Renal pelvis (tissue), 4 donors: ENCODE measurements around the gene EXOC4. TPM values are rescaled to one million over a fixed set of nuclear protein-coding genes. Genes with fewer than 3 reads are reported as not detected.

ENCODE experiments used
- DNase-seq: peaks from one replicate; pipeline ENCODE4 v3.0.0-alpha.2; 2013
- polyA plus RNA-seq, 3 donors: library from polyadenylated mRNA; unstranded; fragments of 120-200 nt; gene quantifications; one replicate each; pipeline ENCODE4 v1.2.1, GENCODE V29; 2013; ENCODE audit not compliant: insufficient read length in 3 of 3

EXOC4 gene
- polyA plus RNA-seq, 3 donors, result 66.8 to 69.1 (median 67.4) TPM

GRCh38 chr7:133481676-133482075 lies 228.8 kb downstream of the EXOC4 start:
- no peak for DNase-seq

- DNase-seq, result no peak
Measured at GRCh38 chr7:133482599-133482998, 229.7 kb downstream of the EXOC4 start.

DNA sequence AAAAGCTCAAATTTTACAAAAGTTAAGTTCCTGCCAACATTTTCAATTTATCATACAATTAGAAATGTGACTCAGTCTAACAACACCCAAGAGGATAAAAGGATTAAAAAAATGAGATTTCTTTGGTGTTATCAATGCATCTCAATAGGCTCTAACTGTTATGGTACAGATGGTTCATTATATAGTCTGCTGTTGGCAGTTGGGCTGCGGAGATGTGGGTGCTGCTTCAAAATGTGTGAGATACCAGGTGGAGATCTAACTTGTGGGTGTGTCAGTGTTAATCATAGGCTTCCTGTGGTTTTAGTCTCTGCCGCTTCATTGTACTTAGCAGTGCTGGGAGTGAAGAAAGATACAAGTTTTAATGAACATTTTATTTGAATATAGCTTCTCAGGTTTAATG lies 231.2 kb downstream of the EXOC4 start:
- no peak for DNase-seq

- no peak for DNase-seq
Measured at GRCh38 chr7:133489906-133490305, 237.0 kb downstream of the EXOC4 start.

DNA sequence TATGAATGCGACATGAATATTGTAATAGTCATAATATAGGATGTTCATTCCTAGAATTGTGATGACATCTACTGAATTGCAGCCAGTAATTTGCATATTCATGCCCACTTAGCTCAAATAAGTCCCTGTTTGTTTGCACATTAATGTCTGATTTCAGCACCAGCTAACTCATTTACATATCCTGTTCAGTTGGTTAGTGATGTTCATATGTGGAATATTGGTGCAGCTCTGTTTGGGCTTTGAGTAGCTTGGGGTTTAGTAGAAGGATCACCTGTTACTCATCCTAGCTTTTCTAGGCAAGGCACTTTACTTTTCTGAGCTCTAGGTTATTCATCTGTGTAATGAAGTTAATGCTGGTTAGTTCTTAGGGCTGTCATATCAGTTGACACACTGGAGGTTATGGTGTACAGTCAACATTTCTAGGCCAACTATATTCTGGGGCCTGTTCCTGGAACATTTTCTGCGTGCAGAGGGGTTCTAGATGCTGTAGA lies 238.4 kb downstream of the EXOC4 start:
- DNase-seq, result no peak

DNA sequence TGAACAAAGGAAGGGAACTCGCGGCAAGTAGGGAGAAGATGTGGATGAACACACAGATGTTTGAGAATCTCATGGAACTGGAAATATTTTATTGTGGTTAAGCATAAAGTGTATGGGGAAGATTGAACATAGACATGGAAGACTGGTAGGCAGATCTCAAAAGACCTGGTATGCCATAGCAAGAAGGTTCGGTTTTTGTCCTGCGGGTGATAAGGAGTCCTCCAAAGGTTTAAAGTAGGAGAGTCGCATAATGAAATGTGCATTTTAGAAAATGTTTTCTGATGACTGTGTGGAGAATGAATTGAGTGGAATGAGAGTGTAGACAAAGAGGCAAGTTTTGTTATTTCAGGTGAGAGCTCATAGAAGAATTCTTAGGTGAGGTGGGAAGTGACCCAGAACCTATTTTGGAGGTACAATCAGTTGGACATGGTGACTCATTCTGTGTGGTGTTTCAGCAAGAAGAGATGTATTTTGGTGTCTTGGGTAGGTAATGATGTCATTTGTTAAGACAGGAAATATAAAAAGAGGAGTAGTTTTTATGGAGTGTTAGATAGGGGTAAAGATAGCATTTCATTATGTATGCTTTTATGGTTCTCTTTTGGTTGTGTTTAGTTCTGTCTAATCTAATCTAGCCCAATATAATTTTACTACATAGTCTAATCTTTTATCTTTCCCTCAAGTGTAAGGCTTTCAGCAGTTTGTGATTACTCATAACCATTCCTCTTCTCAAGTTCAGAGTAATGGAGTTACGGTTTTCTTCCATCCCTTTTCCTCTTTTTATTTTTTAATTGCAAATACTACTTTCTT lies 239.2 kb downstream of the EXOC4 start:
- no peak for DNase-seq

DNA sequence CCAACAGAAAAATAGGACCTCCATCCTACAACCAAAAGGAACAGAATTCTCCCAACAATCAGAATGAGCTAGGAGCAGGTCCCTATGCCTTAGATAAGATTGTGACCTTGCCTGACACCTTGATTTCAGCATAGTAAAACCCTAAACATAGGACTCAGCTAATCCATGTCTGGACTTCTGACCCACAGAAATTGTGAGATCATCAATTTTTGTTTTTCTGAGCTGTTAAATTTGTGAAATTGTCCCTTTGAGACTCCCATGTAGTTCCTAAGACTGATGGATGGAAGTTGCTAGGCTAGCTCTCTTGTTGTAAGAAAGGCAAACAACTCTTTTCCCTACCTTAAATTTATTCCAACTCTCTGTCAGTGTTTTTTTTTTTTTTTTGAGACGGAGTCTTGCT lies 244.2 kb downstream of the EXOC4 start:
- DNase-seq, result no peak

GRCh38 chr7:133501771-133502170 lies 248.9 kb downstream of the EXOC4 start:
- DNase-seq, result no peak

- no peak for DNase-seq
Measured at GRCh38 chr7:133502498-133502897, 249.6 kb downstream of the EXOC4 start.

GRCh38 chr7:133502972-133503371 lies 250.1 kb downstream of the EXOC4 start:
- no peak for DNase-seq

DNA sequence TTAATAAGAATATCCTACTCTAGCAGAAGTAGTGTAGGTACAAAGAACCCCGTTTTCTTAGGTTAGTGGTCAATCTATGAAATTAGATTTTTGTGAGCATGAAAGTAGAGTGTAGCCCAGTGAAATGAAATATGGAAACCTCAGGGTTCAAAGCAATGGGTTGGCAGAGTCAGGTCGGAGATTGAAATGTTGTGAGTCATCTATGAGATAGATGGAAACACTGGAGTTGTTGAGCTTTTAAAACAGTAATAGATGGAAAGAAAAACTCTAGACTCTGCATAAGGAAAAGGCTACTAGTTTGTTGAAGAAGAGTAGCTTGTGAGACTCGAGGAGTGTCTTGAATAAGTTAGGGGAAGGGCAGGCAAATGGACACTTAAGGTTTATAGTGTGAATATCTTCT lies 251.9 kb downstream of the EXOC4 start:
- no peak for DNase-seq

GRCh38 chr7:133509822-133510221 lies 256.9 kb downstream of the EXOC4 start:
- no peak for DNase-seq

- no peak for DNase-seq
Measured at GRCh38 chr7:133510326-133511055, 257.6 kb downstream of the EXOC4 start.

GRCh38 chr7:133511252-133511651 lies 258.4 kb downstream of the EXOC4 start:
- no peak for DNase-seq

DNA sequence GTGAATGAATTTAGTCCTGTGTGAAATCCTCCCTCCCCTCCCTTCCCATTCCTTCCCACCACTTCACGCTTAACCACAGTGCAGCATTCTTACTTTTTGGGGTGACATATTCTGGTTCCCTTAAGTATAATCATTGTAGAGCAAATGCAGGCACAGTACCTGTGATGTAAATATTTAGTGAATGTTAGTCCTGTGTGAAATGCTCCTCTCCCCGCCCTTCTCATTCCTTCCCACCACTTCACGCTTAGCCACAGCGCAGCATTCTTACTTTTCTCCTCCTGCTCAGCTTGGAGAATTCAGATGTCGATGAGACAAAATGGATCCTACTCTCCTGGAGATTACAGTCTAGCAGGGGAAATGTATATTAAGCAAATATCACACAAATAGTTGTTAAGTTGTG lies 258.8 kb downstream of the EXOC4 start:
- DNase-seq, result no peak

GRCh38 chr7:133512560-133512959 lies 259.7 kb downstream of the EXOC4 start:
- no peak for DNase-seq

DNA sequence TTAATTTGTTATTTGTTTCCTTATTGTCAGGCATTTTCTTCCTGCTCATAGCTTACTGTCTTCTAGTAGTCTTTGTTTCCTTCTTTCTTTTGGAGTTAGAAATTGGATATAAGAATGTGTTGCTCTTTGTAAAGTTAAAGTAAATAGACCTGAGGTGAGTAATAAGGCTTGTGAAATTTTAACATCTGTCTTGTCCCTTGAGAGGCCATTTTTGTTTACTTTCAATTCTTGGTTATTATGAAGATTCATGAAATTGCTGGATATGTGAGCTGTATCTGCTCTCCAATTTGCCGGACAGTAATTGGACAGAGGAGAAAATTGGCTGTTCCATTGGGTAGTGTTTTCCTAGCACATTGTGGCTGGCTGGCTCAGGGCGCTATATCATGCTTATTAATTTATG lies 260.7 kb downstream of the EXOC4 start:
- no peak for DNase-seq

GRCh38 chr7:133514551-133514950 lies 261.7 kb downstream of the EXOC4 start:
- DNase-seq, result no peak

DNA sequence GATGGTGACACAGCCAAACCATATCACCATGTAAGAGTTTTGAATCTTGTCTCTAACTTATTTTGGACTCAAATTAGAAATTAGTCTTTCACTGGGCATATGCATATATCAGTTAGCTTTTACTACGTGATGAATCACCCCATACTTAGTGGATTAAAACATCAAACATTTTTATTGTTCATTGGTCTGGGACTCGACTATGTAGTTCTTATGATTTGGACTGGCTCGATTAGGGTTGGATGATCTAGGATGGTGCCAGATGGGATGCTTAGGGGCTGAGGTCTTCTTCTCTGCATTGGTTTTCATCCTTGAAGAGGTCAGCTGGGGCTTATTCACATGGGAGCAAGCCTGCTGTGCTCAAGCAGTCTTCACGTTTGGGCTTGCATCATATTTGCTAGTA lies 264.9 kb downstream of the EXOC4 start:
- no peak for DNase-seq

GRCh38 chr7:133518718-133519117 lies 265.8 kb downstream of the EXOC4 start:
- DNase-seq, result no peak

DNA sequence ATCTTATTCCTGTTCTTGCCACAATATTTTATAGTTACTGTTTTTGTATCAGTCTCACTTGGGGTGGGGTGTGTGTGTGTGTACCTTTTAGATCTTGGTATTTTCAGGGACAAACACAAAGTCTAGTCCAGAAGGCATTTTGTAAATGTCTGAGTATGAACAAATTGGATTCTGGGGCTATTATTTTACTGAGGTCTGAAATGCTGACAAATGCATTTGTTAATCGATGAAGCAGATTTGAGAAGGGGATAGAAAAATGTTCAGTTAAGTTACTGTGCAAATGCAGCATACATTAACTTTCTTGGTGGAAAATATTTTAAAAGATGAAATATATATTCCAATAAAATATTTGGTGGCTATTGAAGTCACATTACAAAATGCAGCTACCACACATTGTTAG lies 267.4 kb downstream of the EXOC4 start:
- DNase-seq, result no peak

GRCh38 chr7:133522501-133522900 lies 269.6 kb downstream of the EXOC4 start:
- DNase-seq, result no peak

DNA sequence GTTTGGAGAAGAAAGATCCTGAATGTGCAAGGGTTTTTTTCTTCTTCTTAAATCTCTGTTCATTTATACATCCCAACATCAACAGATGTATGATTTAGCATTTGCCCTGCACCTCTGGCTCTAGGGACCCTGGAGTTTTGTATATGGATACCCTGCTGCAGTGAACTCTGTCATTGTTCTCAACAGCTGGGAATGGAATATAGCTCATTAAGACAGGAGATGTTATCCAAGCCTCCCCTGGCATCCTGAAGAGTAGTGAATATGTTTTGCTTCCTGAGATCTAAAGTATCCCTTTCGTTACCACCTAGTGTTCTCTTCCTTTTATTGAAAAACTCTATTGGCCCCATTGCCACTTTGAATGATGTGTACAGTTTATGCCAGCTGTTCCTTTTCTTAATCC lies 275.9 kb downstream of the EXOC4 start:
- no peak for DNase-seq
